Ascending aorta (tissue), 2 donors: ENCODE measurements around the gene STOX2. TPM values are rescaled to one million over a fixed set of nuclear protein-coding genes. Genes with fewer than 3 reads are reported as not detected.

Experiments used
- DNase-seq, 2 donors: peaks; one replicate each; pipeline ENCODE4 v3.0.0-alpha.2; 2019; ENCODE audit warnings: low spot score in 2 of 2
- H3K27ac ChIP-seq, 2 donors: fragments of 200-600 bp; sonication (generic); one replicate each; pipeline ENCODE4 v1.5.1; 2016 to 2017; ENCODE audit warnings: mild to moderate bottlenecking in 1 of 2
- H3K27me3 ChIP-seq: fragments of 200-600 bp; sonication (generic); one replicate; pipeline ENCODE4 v1.5.1; 2017
- H3K36me3 ChIP-seq, 2 donors: fragments of 200-600 bp; sonication (generic); one replicate each; pipeline ENCODE4 v1.5.1; 2016
- H3K4me1 ChIP-seq, 2 donors: fragments of 200-600 bp; sonication (generic); one replicate each; pipeline ENCODE4 v1.5.1; 2016 to 2017; ENCODE audit warnings: mild to moderate bottlenecking in 1 of 2
- H3K4me3 ChIP-seq, 2 donors: fragments of 200-600 bp; sonication (generic); one replicate each; pipeline ENCODE4 v1.5.1; 2016 to 2017; ENCODE audit warnings: mild to moderate bottlenecking in 1 of 2
- H3K9me3 ChIP-seq, 2 donors: fragments of 200-600 bp; sonication (generic); one replicate each; pipeline ENCODE4 v1.5.1; 2016
- CTCF ChIP-seq, 3 experiments: fragments of 200-600 bp in 2 of 3; fragments of 450-650 bp in 1 of 3; sonication (generic) in 2 of 3; IDR thresholded peaks; one replicate each; pipeline ENCODE4 v1.5.1; 2016 to 2019; ENCODE audit warnings: antibody characterized with exemption in 3 of 3, mild to moderate bottlenecking in 1 of 3, moderate library complexity in 1 of 3
- intact Hi-C: fragments of 100-400 bp; cut with DNase I; formaldehyde crosslinking; loops from one replicate; pipeline ENCODE4 v1.15.1; 2023
- total RNA-seq: library from RNA; depleted of rRNA; stranded (reverse); fragments of >200 nt; gene quantifications from one replicate; pipeline ENCODE4 v1.1.0, GENCODE V29; 2016

Gene STOX2
- total RNA-seq, 1 donor from 2014 or later = 41.7 TPM

DNA sequence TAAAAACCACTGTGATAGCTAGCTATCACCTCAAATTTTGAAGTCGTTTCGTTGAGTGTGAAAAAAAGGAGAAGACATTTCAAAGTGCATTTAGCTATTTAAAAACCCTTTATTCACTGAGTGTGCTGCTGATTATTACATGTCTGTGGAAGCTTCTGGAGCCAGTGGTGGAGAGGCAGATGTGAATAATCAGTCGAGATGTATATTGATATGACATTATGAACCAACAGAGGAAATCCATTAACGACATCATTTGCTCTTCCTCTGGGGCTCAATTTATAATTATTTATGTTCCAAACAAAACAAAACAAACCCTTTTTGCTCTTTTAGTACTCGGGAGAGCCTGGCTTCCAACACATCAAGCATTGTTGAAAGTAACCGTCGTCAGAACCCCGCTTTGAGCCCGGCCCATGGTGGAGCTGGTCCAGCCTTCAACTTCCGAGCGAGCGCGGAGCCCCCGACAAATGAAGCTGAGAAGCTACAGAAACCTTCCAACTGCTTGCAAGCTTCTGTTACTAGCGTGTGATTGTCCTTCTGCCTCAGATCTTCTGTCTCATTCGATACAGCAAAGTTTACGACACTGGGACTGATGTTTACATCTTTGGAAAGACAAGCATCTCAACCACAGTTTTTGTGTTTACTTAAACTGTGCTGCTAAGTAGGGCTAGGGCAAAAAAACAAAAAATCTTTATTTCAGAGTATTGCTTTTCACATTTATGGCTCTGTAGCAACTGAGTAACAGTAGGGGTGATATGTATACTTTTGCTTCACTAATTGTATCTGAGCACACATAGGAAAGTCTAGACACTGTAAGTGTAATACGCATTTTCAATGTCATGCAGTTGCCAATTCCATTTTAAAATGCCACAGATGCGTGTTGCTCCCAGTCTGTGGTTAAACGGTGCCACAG, 111.9 kb downstream of the STOX2 start:
- intact Hi-C loops = no loop called here
- H3K4me3 ChIP-seq = no peak overlapping the region
- no peak overlapping the region for H3K27ac ChIP-seq

GRCh38 chr4:184019076-184019475, 114.0 kb downstream of the STOX2 start:
- DNase-seq = no peak
- intact Hi-C loops = no loop called here
- H3K9me3 ChIP-seq = no peaks in the 10 kb centered on the region
- no peak overlapping the region for H3K4me3 ChIP-seq
- no peaks in the 10 kb centered on the region for H3K27me3 ChIP-seq
- no peak overlapping the region for H3K27ac ChIP-seq
- H3K36me3 ChIP-seq = no peaks in the 10 kb centered on the region
- TF ChIP-seq CTCF (IDR thresholded peaks at IDR 0.05) = no peak
- H3K4me1 ChIP-seq = no peaks in the 10 kb centered on the region

More for the DNA sequence above, 111.9 kb downstream of the STOX2 start:
- DNase-seq = no peak
- H3K36me3 ChIP-seq = no peaks in the 10 kb centered on the region
- TF ChIP-seq CTCF (IDR thresholded peaks at IDR 0.05) = no peak
- no peaks in the 10 kb centered on the region for H3K27me3 ChIP-seq
- no peaks in the 10 kb centered on the region for H3K9me3 ChIP-seq
- no peaks in the 10 kb centered on the region for H3K4me1 ChIP-seq

GRCh38 chr4:184019667-184020623, 114.8 kb downstream of the STOX2 start:
- no peak overlapping the region for H3K4me3 ChIP-seq
- intact Hi-C loops = no loop called here
- H3K4me1 ChIP-seq = no peaks in the 10 kb centered on the region
- no peaks in the 10 kb centered on the region for H3K9me3 ChIP-seq
- H3K27me3 ChIP-seq = no peaks in the 10 kb centered on the region
- TF ChIP-seq CTCF (IDR thresholded peaks at IDR 0.05) = no peak
- DNase-seq = no peak
- H3K27ac ChIP-seq = no peak overlapping the region
- no peaks in the 10 kb centered on the region for H3K36me3 ChIP-seq

GRCh38 chr4:184021389-184021788, 116.3 kb downstream of the STOX2 start:
- intact Hi-C loops = no loop called here
- no peaks in the 10 kb centered on the region for H3K4me1 ChIP-seq
- no peak overlapping the region for H3K4me3 ChIP-seq
- no peaks in the 10 kb centered on the region for H3K36me3 ChIP-seq
- DNase-seq = no peak
- TF ChIP-seq CTCF (IDR thresholded peaks at IDR 0.05) = no peak
- no peaks in the 10 kb centered on the region for H3K27me3 ChIP-seq
- no peaks in the 10 kb centered on the region for H3K9me3 ChIP-seq
- H3K27ac ChIP-seq = no peak overlapping the region

DNA sequence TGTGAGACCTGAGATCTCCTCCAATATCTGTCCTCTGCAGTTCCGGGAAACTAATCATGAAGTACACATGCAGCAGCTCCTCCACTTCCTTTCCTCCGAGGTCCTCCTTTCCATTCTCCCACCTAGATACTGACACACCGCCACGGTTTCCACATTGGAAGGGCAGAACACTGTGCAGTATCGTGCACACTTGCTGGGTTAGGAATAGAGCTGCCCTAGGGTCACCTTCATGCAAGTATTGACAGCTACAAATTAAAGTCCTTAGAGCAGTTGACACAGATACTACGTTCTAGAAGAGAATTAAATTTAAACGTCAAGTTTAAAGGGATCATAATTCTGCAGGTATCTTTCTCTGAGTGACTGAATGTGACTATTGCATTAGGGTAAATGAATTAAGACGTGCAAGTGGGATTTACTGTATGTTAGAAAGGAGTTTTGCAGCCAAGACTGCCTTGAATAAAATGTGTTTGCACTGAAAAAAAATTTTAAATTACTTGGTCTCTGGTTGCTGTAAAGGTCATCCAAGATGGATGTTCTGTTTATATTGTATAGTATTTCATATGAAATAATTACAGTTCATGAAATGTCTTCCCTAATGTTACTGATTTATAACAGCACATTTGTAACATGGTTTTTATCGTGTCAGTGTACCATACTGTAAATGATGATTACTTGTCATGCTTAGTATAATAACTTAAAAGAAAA, 117.7 kb downstream of the STOX2 start:
- H3K9me3 ChIP-seq = no peaks in the 10 kb centered on the region
- no peak for DNase-seq
- no peaks in the 10 kb centered on the region for H3K4me1 ChIP-seq
- no peak overlapping the region for H3K4me3 ChIP-seq
- intact Hi-C loops = no loop called here
- H3K27ac ChIP-seq = no peak overlapping the region
- no peaks in the 10 kb centered on the region for H3K27me3 ChIP-seq
- H3K36me3 ChIP-seq = no peaks in the 10 kb centered on the region
- TF ChIP-seq CTCF (IDR thresholded peaks at IDR 0.05) = no peak
